Erythroblast (primary cell): ENCODE data around the gene NUDT22.

ENCODE experiments used
- GATA1 ChIP-seq: IDR thresholded peaks from 2 replicates; pipeline ENCODE4 v1.6.1; 2011; ENCODE audit warnings: low read depth, mild to moderate bottlenecking, control low read depth, low read length, moderate library complexity
- POLR2A ChIP-seq: IDR thresholded peaks from 2 replicates; pipeline ENCODE4 v1.6.1; 2011; ENCODE audit warnings: mild to moderate bottlenecking, low read length

- no peak for TF ChIP-seq POLR2A
- TF ChIP-seq GATA1: no peak
Observed at GRCh38 chr11:64275031-64275800, 49.1 kb downstream of the NUDT22 start.
